PFSK-1 (cell line): ENCODE results near the gene RARA.

Experiments used
- FOXP2 ChIP-seq: optimal IDR thresholded peaks from 2 replicates; pipeline ENCODE3; 2011; ENCODE audit warnings: borderline replicate concordance, control low read depth, inconsistent platforms; ENCODE audit not compliant: insufficient read depth; ENCODE audit errors: extremely low read length, extremely low read depth
- POLR2AphosphoS5 ChIP-seq: IDR thresholded peaks from 2 replicates; pipeline ENCODE4 v1.6.1; 2012; ENCODE audit warnings: low read depth, mild to moderate bottlenecking, control low read depth, low read length, moderate library complexity
- REST ChIP-seq, 2 experiments: IDR thresholded peaks; 2 replicates each; pipeline versions ENCODE4 v1.6.1 to v1.8.0; 2011 to 2012; ENCODE audit warnings: low read depth in 2 of 2, low read length in 2 of 2, control low read depth in 1 of 2, inconsistent platforms in 1 of 2, mild to moderate bottlenecking in 1 of 2, moderate library complexity in 1 of 2; ENCODE audit not compliant: insufficient read depth in 1 of 2
- SIN3A ChIP-seq: IDR thresholded peaks from 2 replicates; pipeline ENCODE4 v1.6.1; 2012; ENCODE audit warnings: mild to moderate bottlenecking, low read length, moderate library complexity, borderline replicate concordance; ENCODE audit not compliant: insufficient read depth
- TAF1 ChIP-seq: IDR thresholded peaks from 2 replicates; pipeline ENCODE4 v1.6.1; 2012; ENCODE audit warnings: low read length, control low read depth, borderline replicate concordance; ENCODE audit not compliant: insufficient read depth

Gene RARA

GRCh38 chr17:40329839-40330794 lies 21.1 kb downstream of the RARA start:
- TF ChIP-seq FOXP2, result no peak
- TF ChIP-seq POLR2AphosphoS5, result no peak
- no peak for TF ChIP-seq SIN3A
- TF ChIP-seq TAF1, result no peak
- TF ChIP-seq REST (IDR thresholded peaks at IDR 0.05; ENCODE audit: insufficient read depth in 1 of 2, low read depth in 2 of 2, low read length in 2 of 2), result no peak

GRCh38 chr17:40330850-40331470 lies 22.0 kb downstream of the RARA start:
- TF ChIP-seq POLR2AphosphoS5 (no peak), REST (IDR thresholded peaks at IDR 0.05; ENCODE audit: insufficient read depth in 1 of 2, low read depth in 2 of 2, low read length in 2 of 2) (no peak), SIN3A (no peak), FOXP2 (no peak), TAF1 (no peak)

- TF ChIP-seq SIN3A (no peak), REST (IDR thresholded peaks at IDR 0.05; ENCODE audit: insufficient read depth in 1 of 2, low read depth in 2 of 2, low read length in 2 of 2) (no peak), POLR2AphosphoS5 (no peak), TAF1 (no peak), FOXP2 (no peak)
Observed at GRCh38 chr17:40331743-40332641, 23.0 kb downstream of the RARA start.

- no peak for TF ChIP-seq POLR2AphosphoS5
- TF ChIP-seq SIN3A, result no peak
- no peak for TF ChIP-seq FOXP2
- no peak for TF ChIP-seq TAF1
- no peak for TF ChIP-seq REST (IDR thresholded peaks at IDR 0.05; ENCODE audit: insufficient read depth in 1 of 2, low read depth in 2 of 2, low read length in 2 of 2)
Observed at GRCh38 chr17:40333781-40334448, 24.9 kb downstream of the RARA start.
